Hepatocyte (in vitro differentiated cells): ENCODE data around the gene NFILZ. TPM values are rescaled to one million over a fixed set of nuclear protein-coding genes. Genes with fewer than 3 reads are reported as not detected.

ENCODE experiments used
- DNase-seq: peaks from one replicate; pipeline ENCODE4 v3.0.0-alpha.2; 2016; ENCODE audit warnings: low spot score
- H2AFZ ChIP-seq: fragments of 200-600 bp; sonication (generic); 2 replicates; pipeline ENCODE4 v1.6.0; 2016; ENCODE audit warnings: antibody characterized with exemption, mild to moderate bottlenecking
- H3K27ac ChIP-seq: fragments of 200-600 bp; sonication (generic); 2 replicates; pipeline ENCODE4 v1.5.1; 2016; ENCODE audit warnings: mild to moderate bottlenecking
- H3K27me3 ChIP-seq: fragments of 200-600 bp; sonication (generic); 2 replicates; pipeline ENCODE4 v1.6.1; 2016
- H3K36me3 ChIP-seq: fragments of 200-600 bp; sonication (generic); replicated peaks from 2 replicates; pipeline ENCODE4 v1.5.1; 2016; ENCODE audit warnings: low read depth; ENCODE audit not compliant: insufficient read depth
- H3K4me1 ChIP-seq: fragments of 200-600 bp; sonication (generic); 2 replicates; pipeline ENCODE4 v1.5.1; 2016; ENCODE audit warnings: mild to moderate bottlenecking, moderate library complexity; ENCODE audit not compliant: insufficient read depth
- H3K4me2 ChIP-seq: fragments of 200-600 bp; sonication (generic); 2 replicates; pipeline ENCODE4 v1.6.0; 2016
- H3K4me3 ChIP-seq: fragments of 200-600 bp; sonication (generic); 2 replicates; pipeline ENCODE4 v1.5.1; 2016; ENCODE audit warnings: mild to moderate bottlenecking
- H3K79me2 ChIP-seq: fragments of 200-600 bp; sonication (generic); 2 replicates; pipeline ENCODE4 v1.6.0; 2017; ENCODE audit warnings: mild to moderate bottlenecking
- H3K9me2 ChIP-seq: fragments of 200-600 bp; sonication (generic); replicated peaks from 2 replicates; pipeline ENCODE4 v1.6.0; 2017; ENCODE audit warnings: mild to moderate bottlenecking; ENCODE audit not compliant: insufficient read depth
- H3K9me3 ChIP-seq: fragments of 200-600 bp; sonication (generic); 2 replicates; pipeline ENCODE4 v1.5.1; 2016; ENCODE audit warnings: low read depth, mild to moderate bottlenecking
- H4K20me1 ChIP-seq: fragments of 200-600 bp; sonication (generic); 2 replicates; pipeline ENCODE4 v1.6.0; 2016; ENCODE audit warnings: mild to moderate bottlenecking; ENCODE audit not compliant: insufficient read depth, poor library complexity, severe bottlenecking
- CTCF ChIP-seq: fragments of 200-600 bp; sonication (generic); IDR thresholded peaks from 2 replicates; pipeline ENCODE4 v1.5.1; 2016; ENCODE audit warnings: antibody characterized with exemption, mild to moderate bottlenecking; ENCODE audit not compliant: poor library complexity
- EZH2 ChIP-seq: fragments of 200-600 bp; sonication (generic); IDR thresholded peaks from 2 replicates; pipeline ENCODE4 v1.6.1; 2016; ENCODE audit warnings: antibody characterized with exemption, mild to moderate bottlenecking, borderline replicate concordance
- EZH2phosphoT487 ChIP-seq: fragments of 200-600 bp; sonication (generic); IDR thresholded peaks from one replicate; pipeline ENCODE4 v1.6.1; 2018; ENCODE audit warnings: antibody characterized with exemption, mild to moderate bottlenecking, low read depth, moderate library complexity; ENCODE audit not compliant: unreplicated experiment, severe bottlenecking
- WGBS: methylation state at CpG from one replicate; pipeline ENCODE4 v1.1.6; 2016; ENCODE audit warnings: low lambda C conversion rate; ENCODE audit errors: missing lambda C conversion rate; 5-methylcytosine and 5-hydroxymethylcytosine counted together
- polyA plus RNA-seq: library from polyadenylated mRNA; unstranded; fragments of >200 nt; fragmentation: Nextera tagmentation; extraction: Ambion mirVana; gene quantifications from 2 replicates; pipeline ENCODE4 v1.2.1, GENCODE V29; 2016
- total RNA-seq: library from RNA; depleted of rRNA; stranded (reverse); fragments of >200 nt; gene quantifications from 2 replicates; pipeline ENCODE4 v1.2.3, GENCODE V29; 2014

Gene NFILZ, protein sequence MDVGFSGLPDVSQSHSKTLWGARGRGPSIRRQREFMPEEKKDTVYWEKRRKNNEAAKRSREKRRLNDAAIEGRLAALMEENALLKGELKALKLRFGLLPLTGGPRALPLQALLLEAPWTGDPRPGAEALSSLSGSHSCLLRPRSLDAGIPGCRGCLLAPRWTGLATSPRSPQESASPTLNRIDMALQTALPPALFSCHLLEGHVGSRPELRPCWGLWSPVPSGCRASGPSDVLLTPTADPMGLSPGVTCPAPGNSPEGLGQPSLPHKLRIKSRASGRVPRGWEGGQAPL
- not detected in 2 replicates for total RNA-seq
- not detected in 2 replicates for polyA plus RNA-seq

DNA sequence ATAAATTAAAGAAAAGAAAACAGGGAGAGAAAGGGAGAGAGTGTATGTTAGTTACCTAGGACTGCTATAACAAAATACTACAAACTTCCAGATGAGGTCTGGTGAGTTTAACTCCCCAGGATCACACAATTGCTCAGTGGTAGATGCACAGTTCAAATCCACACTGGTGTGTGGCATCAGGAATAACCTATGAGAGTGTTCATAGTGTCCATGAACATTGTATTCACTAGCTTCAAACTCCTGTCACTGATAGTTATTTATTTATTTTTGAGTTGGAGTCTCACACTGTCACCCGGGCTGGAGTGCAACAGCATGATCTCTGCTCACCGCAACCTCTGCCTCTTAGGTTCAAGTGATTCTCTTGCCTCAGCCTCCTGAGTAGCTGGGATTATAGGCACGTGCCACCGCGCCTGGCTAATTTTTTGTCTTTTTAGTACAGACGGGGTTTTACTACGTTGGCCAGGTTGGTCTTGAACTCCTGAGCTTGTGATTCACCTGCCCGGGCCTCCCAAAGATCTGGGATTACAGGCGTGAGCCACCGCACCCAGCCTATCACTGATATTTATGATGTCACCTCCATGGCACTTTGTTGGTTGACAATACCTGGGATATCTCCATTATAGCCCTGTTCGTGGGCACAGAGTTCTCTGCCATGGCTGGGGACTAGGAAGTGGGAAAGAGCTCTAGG, at the start of gene NFILZ:
NFILZ (plus strand) TSS at position 638 of the 688 bp plus-strand sequence. CDS start 46,133 bp downstream, outside the sequence.
- no peak within 1 kb of the TSS for H2AFZ ChIP-seq
- 87% methylated on average over 11 of the region's 11 CpGs for WGBS
- H3K9me2 ChIP-seq: no peaks in the 10 kb centered on the region
- H3K9me3 ChIP-seq: no peaks in the 10 kb centered on the region
- no peaks in the 10 kb centered on the region for H3K27me3 ChIP-seq
- H3K4me2 ChIP-seq: peak within 1 kb of the TSS; percentile 49
- H3K27ac ChIP-seq: no peak within 1 kb of the TSS
- H3K79me2 ChIP-seq: no peaks in the 10 kb centered on the region
- no peaks in the 10 kb centered on the region for H3K36me3 ChIP-seq
- H3K4me1 ChIP-seq: peaks cover 7% of the 10 kb centered on the region
- TF ChIP-seq CTCF: no peak
- TF ChIP-seq EZH2: no peak
- no peak for TF ChIP-seq EZH2phosphoT487
- no peaks in the 10 kb centered on the region for H4K20me1 ChIP-seq
- no peak within 1 kb of the TSS for H3K4me3 ChIP-seq
- DNase-seq: no peak

DNA sequence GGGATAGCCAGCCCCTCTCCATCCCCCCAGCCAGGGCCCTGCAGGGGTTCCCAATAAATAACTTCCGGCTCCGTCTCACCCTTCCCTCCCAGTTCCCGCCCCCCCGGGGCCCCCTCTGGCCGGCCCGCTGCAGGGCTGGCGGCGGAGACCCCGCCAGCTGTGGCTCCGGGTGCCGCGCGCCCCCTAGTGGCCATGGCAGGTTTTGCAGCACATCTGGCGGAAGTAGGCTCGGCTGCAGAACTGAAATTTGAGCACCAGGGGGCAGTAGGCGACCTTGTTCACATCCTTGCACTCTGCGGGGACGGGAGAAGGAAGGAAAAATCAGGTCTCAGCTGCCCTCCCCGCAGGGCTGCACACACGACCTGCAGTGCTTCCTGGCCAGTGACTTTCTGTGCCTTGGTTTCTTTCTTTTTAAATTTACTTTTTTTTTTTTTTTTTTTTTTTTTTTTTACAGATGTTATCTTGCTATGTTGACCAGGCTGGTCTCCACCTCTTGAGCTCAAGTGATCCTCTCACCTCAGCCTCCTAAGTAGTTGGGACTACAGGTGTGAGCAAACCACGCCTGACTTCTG, 49.6 kb upstream of the NFILZ start:
- no peak overlapping the region for H3K27ac ChIP-seq
- 9% methylated on average over 13 of the region's 21 CpGs for WGBS
- H3K4me2 ChIP-seq: peak overlapping the region; percentile 67

More for the DNA sequence above, 49.6 kb upstream of the NFILZ start:
- peak; percentile 89 for DNase-seq
- H3K79me2 ChIP-seq: no peaks in the 10 kb centered on the region
- H3K4me3 ChIP-seq: no peak overlapping the region
- H3K9me3 ChIP-seq: no peaks in the 10 kb centered on the region
- no peaks in the 10 kb centered on the region for H3K27me3 ChIP-seq
- no peaks in the 10 kb centered on the region for H4K20me1 ChIP-seq
- H3K36me3 ChIP-seq: no peaks in the 10 kb centered on the region
- no peak for TF ChIP-seq EZH2phosphoT487
- TF ChIP-seq EZH2: no peak
- peak; percentile 100 for TF ChIP-seq CTCF
- H3K9me2 ChIP-seq: no peaks in the 10 kb centered on the region
- no peak overlapping the region for H2AFZ ChIP-seq
- no peaks in the 10 kb centered on the region for H3K4me1 ChIP-seq
